Neuronal stem cell (in vitro differentiated cells): ENCODE results near the gene LIPA.

Experiments
- DNase-seq: peaks from one replicate; pipeline ENCODE4 v3.0.0-alpha.2; 2013; ENCODE audit warnings: low spot score
- H2AFZ ChIP-seq: one replicate; pipeline ENCODE4 v1.6.1; 2013; ENCODE audit warnings: mild to moderate bottlenecking, low read length, inconsistent platforms
- H2AK5ac ChIP-seq: 2 replicates; pipeline ENCODE4 v1.6.1; 2013; ENCODE audit warnings: low read depth, mild to moderate bottlenecking, inconsistent platforms, low read length, moderate library complexity, mixed read lengths
- H2BK120ac ChIP-seq: 2 replicates; pipeline ENCODE4 v1.6.1; 2013; ENCODE audit warnings: low read depth, mild to moderate bottlenecking, inconsistent platforms, low read length, moderate library complexity, mixed read lengths
- H2BK12ac ChIP-seq: one replicate; pipeline ENCODE4 v1.6.1; 2013; ENCODE audit warnings: low read length, inconsistent platforms
- H2BK15ac ChIP-seq: 2 replicates; pipeline ENCODE4 v1.6.1; 2013; ENCODE audit warnings: mild to moderate bottlenecking, low read length, inconsistent platforms, mixed read lengths
- H2BK5ac ChIP-seq: one replicate; pipeline ENCODE4 v1.6.1; 2013; ENCODE audit warnings: inconsistent platforms, mild to moderate bottlenecking, low read length, moderate library complexity
- H3K14ac ChIP-seq: one replicate; pipeline ENCODE4 v1.6.1; 2013; ENCODE audit warnings: low read length, inconsistent platforms
- H3K18ac ChIP-seq: 2 replicates; pipeline ENCODE4 v1.6.1; 2013; ENCODE audit warnings: low read length, inconsistent platforms
- H3K23ac ChIP-seq: 2 replicates; pipeline ENCODE4 v1.6.1; 2013; ENCODE audit warnings: low read depth, mild to moderate bottlenecking, mixed read lengths, low read length, inconsistent platforms; ENCODE audit not compliant: poor library complexity
- H3K27ac ChIP-seq: replicated peaks from 3 replicates; pipeline ENCODE4 v1.5.1; 2013; ENCODE audit warnings: low read length, inconsistent platforms
- H3K27me3 ChIP-seq, 3 experiments: 2 replicates each; pipeline ENCODE4 v1.6.1; 2013; ENCODE audit warnings: low read length in 3 of 3, mild to moderate bottlenecking in 2 of 3, inconsistent platforms in 1 of 3, low read depth in 1 of 3, mixed read lengths in 1 of 3, moderate library complexity in 1 of 3; ENCODE audit not compliant: control insufficient read depth in 3 of 3, insufficient read depth in 3 of 3
- H3K36me3 ChIP-seq, 2 donors: replicated peaks in 1 of 2; 2 replicates each; pipeline ENCODE4 v1.6.1; 2013; ENCODE audit warnings: low read length in 2 of 2; ENCODE audit not compliant: control insufficient read depth in 2 of 2, insufficient read depth in 2 of 2
- H3K4ac ChIP-seq: 2 replicates; pipeline ENCODE4 v1.6.1; 2013; ENCODE audit warnings: inconsistent platforms, mild to moderate bottlenecking, low read length, moderate library complexity
- H3K4me1 ChIP-seq, 2 donors: 1 replicate in 1 of 2; 2 replicates in 1 of 2; pipeline ENCODE4 v1.6.1; 2013; ENCODE audit warnings: low read length in 2 of 2, low read depth in 1 of 2; ENCODE audit not compliant: control insufficient read depth in 2 of 2, insufficient read depth in 1 of 2
- H3K4me2 ChIP-seq: one replicate; pipeline ENCODE4 v1.6.1; 2013; ENCODE audit warnings: mild to moderate bottlenecking, low read length, inconsistent platforms; ENCODE audit not compliant: insufficient read depth, poor library complexity, severe bottlenecking
- H3K4me3 ChIP-seq, 2 donors: 2 replicates each; pipeline ENCODE4 v1.5.1; 2013; ENCODE audit warnings: low read length in 2 of 2, mild to moderate bottlenecking in 2 of 2, inconsistent platforms in 1 of 2, moderate library complexity in 1 of 2
- H3K79me1 ChIP-seq: one replicate; pipeline ENCODE4 v1.6.1; 2013; ENCODE audit warnings: low read depth, mild to moderate bottlenecking, inconsistent platforms, low read length, moderate library complexity
- H3K9ac ChIP-seq: one replicate; pipeline ENCODE4 v1.6.1; 2013; ENCODE audit warnings: mild to moderate bottlenecking, low read depth, low read length, inconsistent platforms; ENCODE audit not compliant: poor library complexity
- H3K9me3 ChIP-seq, 2 donors: replicated peaks in 1 of 2; 2 replicates each; pipeline versions ENCODE3 to v1.6.1; 2013; ENCODE audit warnings: low read length in 2 of 2, mild to moderate bottlenecking in 2 of 2, inconsistent platforms in 1 of 2, low read depth in 1 of 2, mixed read lengths in 1 of 2, moderate library complexity in 1 of 2; ENCODE audit not compliant: control insufficient read depth in 2 of 2, insufficient read depth in 1 of 2
- H4K8ac ChIP-seq: one replicate; pipeline ENCODE4 v1.6.1; 2013; ENCODE audit warnings: low read depth, mild to moderate bottlenecking, inconsistent platforms, low read length, moderate library complexity
- H4K91ac ChIP-seq: one replicate; pipeline ENCODE4 v1.6.1; 2013; ENCODE audit warnings: low read length, low read depth, mild to moderate bottlenecking, inconsistent platforms; ENCODE audit not compliant: poor library complexity
- WGBS, 2 donors: extraction: QIAGEN DNeasy Blood & Tissue Kit; methylation state at CpG; one replicate each; pipeline ENCODE4 v1.1.7; 2013; ENCODE audit warnings: missing lambda C conversion rate in 2 of 2, mixed read lengths in 1 of 2; ENCODE audit not compliant: insufficient read length in 2 of 2, insufficient replicate concordance in 1 of 2; ENCODE audit errors: extremely low coverage in 2 of 2; 5-methylcytosine and 5-hydroxymethylcytosine counted together

Gene LIPA

GRCh38 chr10:89237849-89238248 lies 13.7 kb downstream of the LIPA start:
- H2BK15ac ChIP-seq = no peak overlapping the region
- no peak for DNase-seq
- peaks cover 2 to 16% of the 10 kb centered on the region in 2 donors for H3K4me1 ChIP-seq
- H3K36me3 ChIP-seq = peaks cover 0 to 1% of the 10 kb centered on the region in 2 donors
- H3K14ac ChIP-seq = no peak overlapping the region
- no peak overlapping the region for H4K91ac ChIP-seq
- no peak overlapping the region for H3K4me3 ChIP-seq
- no peak overlapping the region for H3K27ac ChIP-seq
- no peak overlapping the region for H3K4ac ChIP-seq
- no peaks in the 10 kb centered on the region for H3K9me3 ChIP-seq
- H3K27me3 ChIP-seq = peaks cover 0 to 12% (median 0%) of the 10 kb centered on the region in 3 experiments
- H3K18ac ChIP-seq = no peak overlapping the region
- no peak overlapping the region for H2BK5ac ChIP-seq
- H2AK5ac ChIP-seq = no peak overlapping the region
- no peak overlapping the region for H3K9ac ChIP-seq
- no peak overlapping the region for H2BK120ac ChIP-seq
- H3K79me1 ChIP-seq = no peaks in the 10 kb centered on the region
- H4K8ac ChIP-seq = no peak overlapping the region
- H2BK12ac ChIP-seq = no peak overlapping the region
- H3K4me2 ChIP-seq = no peak overlapping the region
- H3K23ac ChIP-seq = no peak overlapping the region
- no peak overlapping the region for H2AFZ ChIP-seq

- no peak overlapping the region for H4K91ac ChIP-seq
- H2BK12ac ChIP-seq = no peak overlapping the region
- H3K14ac ChIP-seq = no peak overlapping the region
- no CpG with 5 or more reads among the region's 4 CpGs for WGBS, 2 donors
- H3K9me3 ChIP-seq = peaks cover 0 to 5% of the 10 kb centered on the region in 2 donors
- peaks cover 0 to 11% of the 10 kb centered on the region in 2 donors for H3K4me1 ChIP-seq
- no peak overlapping the region for H2BK120ac ChIP-seq
- no peak overlapping the region for H3K18ac ChIP-seq
- H3K27ac ChIP-seq = no peak overlapping the region
- H3K9ac ChIP-seq = no peak overlapping the region
- H3K27me3 ChIP-seq = peaks cover 0 to 18% (median 0%) of the 10 kb centered on the region in 3 experiments
- no peak for DNase-seq
- no peak overlapping the region for H3K4me2 ChIP-seq
- no peak overlapping the region for H3K4me3 ChIP-seq
- H3K79me1 ChIP-seq = no peaks in the 10 kb centered on the region
- H2AK5ac ChIP-seq = no peak overlapping the region
- H2BK5ac ChIP-seq = no peak overlapping the region
- no peak overlapping the region for H3K4ac ChIP-seq
- no peak overlapping the region for H3K23ac ChIP-seq
- peaks cover 0 to 1% of the 10 kb centered on the region in 2 donors for H3K36me3 ChIP-seq
- H4K8ac ChIP-seq = no peak overlapping the region
- H2BK15ac ChIP-seq = no peak overlapping the region
- no peak overlapping the region for H2AFZ ChIP-seq
These were observed 15.3 kb downstream of the LIPA start for GRCh38 chr10:89236226-89236797.

- no peak overlapping the region for H3K14ac ChIP-seq
- no peak for DNase-seq
- H4K91ac ChIP-seq = no peak overlapping the region
- no peak overlapping the region for H3K4ac ChIP-seq
- H3K27me3 ChIP-seq = peaks cover 0 to 18% (median 0%) of the 10 kb centered on the region in 3 experiments
- H2AK5ac ChIP-seq = no peak overlapping the region
- H2BK12ac ChIP-seq = no peak overlapping the region
- peak overlapping the region; percentile 4 for H3K18ac ChIP-seq
- H3K27ac ChIP-seq = no peak overlapping the region
- H3K79me1 ChIP-seq = no peaks in the 10 kb centered on the region
- H3K9ac ChIP-seq = no peak overlapping the region
- H3K9me3 ChIP-seq = peaks cover 0 to 5% of the 10 kb centered on the region in 2 donors
- H4K8ac ChIP-seq = no peak overlapping the region
- H3K4me2 ChIP-seq = no peak overlapping the region
- no peak overlapping the region for H3K4me3 ChIP-seq
- H3K4me1 ChIP-seq = peaks cover 0 to 10% of the 10 kb centered on the region in 2 donors
- no CpG with 5 or more reads among the region's 12 CpGs for WGBS, 2 donors
- no peak overlapping the region for H2BK120ac ChIP-seq
- no peak overlapping the region for H2BK5ac ChIP-seq
- H3K23ac ChIP-seq = no peak overlapping the region
- no peak overlapping the region for H2AFZ ChIP-seq
- H3K36me3 ChIP-seq = peaks cover 0 to 1% of the 10 kb centered on the region in 2 donors
- H2BK15ac ChIP-seq = no peak overlapping the region
These were observed 16.3 kb downstream of the LIPA start for GRCh38 chr10:89235073-89235798.

- Histone ChIP-seq H3K4me1 (peaks cover 0 to 10% of the 10 kb centered on the region in 2 donors), H3K9me3 (peaks cover 0 to 13% of the 10 kb centered on the region in 2 donors), H2BK15ac (no peak overlapping the region), H4K91ac (no peak overlapping the region), H3K18ac (no peak overlapping the region), H3K4me2 (no peak overlapping the region), H3K4me3 (no peak overlapping the region), H4K8ac (no peak overlapping the region), H2BK120ac (no peak overlapping the region), H2BK12ac (no peak overlapping the region), H3K14ac (no peak overlapping the region), H2BK5ac (no peak overlapping the region), H3K9ac (no peak overlapping the region), H3K79me1 (no peaks in the 10 kb centered on the region), H3K23ac (no peak overlapping the region), H3K27me3 (peaks cover 0 to 18% (median 0%) of the 10 kb centered on the region in 3 experiments), H3K36me3 (no peaks in the 10 kb centered on the region), H3K27ac (no peak overlapping the region), H2AFZ (no peak overlapping the region), H3K4ac (no peak overlapping the region), H2AK5ac (no peak overlapping the region)
- no peak for DNase-seq
- no CpG with 5 or more reads among the region's 2 CpGs for WGBS, 2 donors
These were observed 18.5 kb downstream of the LIPA start for GRCh38 chr10:89233033-89233432.
